Smooth muscle cell (in vitro differentiated cells): Measurements from ENCODE around the gene RIMS1. TPM values are rescaled to one million over a fixed set of nuclear protein-coding genes. Genes with fewer than 3 reads are reported as not detected.

Experiments
- DNase-seq: peaks from one replicate; lab custom pipeline; 2025; ENCODE audit not compliant: unreplicated experiment; lab: John Stamatoyannopoulos, UW
- H2AFZ ChIP-seq: fragments of 200-600 bp; sonication (generic); 2 replicates; pipeline ENCODE4 v1.6.0; 2016; ENCODE audit warnings: antibody characterized with exemption, low read depth, mild to moderate bottlenecking
- H3F3A ChIP-seq: fragments of 200-600 bp; sonication (generic); 2 replicates; pipeline ENCODE4 v1.6.0; 2017; ENCODE audit warnings: antibody characterized with exemption, low read depth
- H3K27ac ChIP-seq: fragments of 200-600 bp; sonication (generic); 2 replicates; pipeline ENCODE4 v1.5.1; 2016; ENCODE audit warnings: low read depth, mild to moderate bottlenecking
- H3K27me3 ChIP-seq: fragments of 200-600 bp; sonication (generic); 2 replicates; pipeline ENCODE4 v1.6.1; 2016; ENCODE audit warnings: low read depth, mild to moderate bottlenecking
- H3K36me3 ChIP-seq: fragments of 200-600 bp; sonication (generic); 2 replicates; pipeline ENCODE4 v1.5.1; 2016; ENCODE audit warnings: low read depth
- H3K4me1 ChIP-seq: fragments of 200-600 bp; sonication (generic); 2 replicates; pipeline ENCODE4 v1.5.1; 2016; ENCODE audit warnings: low read depth
- H3K4me2 ChIP-seq: fragments of 200-600 bp; sonication (generic); 2 replicates; pipeline ENCODE4 v1.6.0; 2016; ENCODE audit warnings: mild to moderate bottlenecking
- H3K4me3 ChIP-seq: fragments of 200-600 bp; sonication (generic); 2 replicates; pipeline ENCODE4 v1.5.1; 2016; ENCODE audit warnings: mild to moderate bottlenecking
- H3K79me2 ChIP-seq: fragments of 200-600 bp; sonication (generic); 2 replicates; pipeline ENCODE4 v1.6.0; 2016; ENCODE audit warnings: low read depth, mild to moderate bottlenecking
- H3K9ac ChIP-seq: fragments of 200-600 bp; sonication (generic); 2 replicates; pipeline ENCODE4 v1.6.0; 2016; ENCODE audit warnings: low read depth
- H3K9me3 ChIP-seq: fragments of 200-600 bp; sonication (generic); replicated peaks from 2 replicates; pipeline ENCODE4 v1.5.1; 2016; ENCODE audit warnings: low read depth
- H4K20me1 ChIP-seq: fragments of 200-600 bp; sonication (generic); 2 replicates; pipeline ENCODE4 v1.6.0; 2016; ENCODE audit warnings: low read depth
- WGBS: methylation state at CpG from one replicate; pipeline ENCODE4 v1.1.7; 2016; ENCODE audit warnings: low lambda C conversion rate; 5-methylcytosine and 5-hydroxymethylcytosine counted together
- polyA plus RNA-seq: library from polyadenylated mRNA; unstranded; fragments of >200 nt; fragmentation: Nextera tagmentation; extraction: Ambion mirVana; gene quantifications from 2 replicates; pipeline ENCODE4 v1.2.1, GENCODE V29; 2016
- total RNA-seq: library from RNA; depleted of rRNA; stranded (reverse); fragments of >200 nt; gene quantifications from 2 replicates; pipeline ENCODE4 v1.2.3, GENCODE V29; 2014
- TF ChIP-seq, protein P1 (sequence below): fragments of 200-600 bp; sonication (generic); IDR thresholded peaks from 2 replicates; pipeline ENCODE4 v1.5.1; 2017; ENCODE audit warnings: borderline replicate concordance, mild to moderate bottlenecking, antibody characterized with exemption; ENCODE audit not compliant: insufficient read depth, poor library complexity, severe bottlenecking

Gene RIMS1
- total and polyA plus RNA-seq, 2 experiments from 2014 or later: 0.73 to 2.2 TPM

- H3K79me2 ChIP-seq: no peaks in the 10 kb centered on the region
- no peak overlapping the region for H3K4me2 ChIP-seq
- no peak overlapping the region for H3K9ac ChIP-seq
- H3K27ac ChIP-seq: no peak overlapping the region
- peaks cover 47% of the 10 kb centered on the region for H3K27me3 ChIP-seq
- no peak overlapping the region for H3K4me3 ChIP-seq
- H3K36me3 ChIP-seq: no peaks in the 10 kb centered on the region
- no peak for DNase-seq
- no peaks in the 10 kb centered on the region for H3F3A ChIP-seq
- H4K20me1 ChIP-seq: no peaks in the 10 kb centered on the region
- H3K4me1 ChIP-seq: peaks cover 4% of the 10 kb centered on the region
- no peak overlapping the region for H2AFZ ChIP-seq
- WGBS: 96% methylated on average over 2 of the region's 2 CpGs
- TF ChIP-seq, protein P1, sequence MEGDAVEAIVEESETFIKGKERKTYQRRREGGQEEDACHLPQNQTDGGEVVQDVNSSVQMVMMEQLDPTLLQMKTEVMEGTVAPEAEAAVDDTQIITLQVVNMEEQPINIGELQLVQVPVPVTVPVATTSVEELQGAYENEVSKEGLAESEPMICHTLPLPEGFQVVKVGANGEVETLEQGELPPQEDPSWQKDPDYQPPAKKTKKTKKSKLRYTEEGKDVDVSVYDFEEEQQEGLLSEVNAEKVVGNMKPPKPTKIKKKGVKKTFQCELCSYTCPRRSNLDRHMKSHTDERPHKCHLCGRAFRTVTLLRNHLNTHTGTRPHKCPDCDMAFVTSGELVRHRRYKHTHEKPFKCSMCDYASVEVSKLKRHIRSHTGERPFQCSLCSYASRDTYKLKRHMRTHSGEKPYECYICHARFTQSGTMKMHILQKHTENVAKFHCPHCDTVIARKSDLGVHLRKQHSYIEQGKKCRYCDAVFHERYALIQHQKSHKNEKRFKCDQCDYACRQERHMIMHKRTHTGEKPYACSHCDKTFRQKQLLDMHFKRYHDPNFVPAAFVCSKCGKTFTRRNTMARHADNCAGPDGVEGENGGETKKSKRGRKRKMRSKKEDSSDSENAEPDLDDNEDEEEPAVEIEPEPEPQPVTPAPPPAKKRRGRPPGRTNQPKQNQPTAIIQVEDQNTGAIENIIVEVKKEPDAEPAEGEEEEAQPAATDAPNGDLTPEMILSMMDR: no peak
- H3K9me3 ChIP-seq: no peaks in the 10 kb centered on the region
Measured at GRCh38 chr6:71887744-71888230, 1.4 kb downstream of the RIMS1 start.

GRCh38 chr6:71888756-71889340, 2.5 kb downstream of the RIMS1 start:
- Histone ChIP-seq H3K27ac (no peak overlapping the region), H2AFZ (no peak overlapping the region), H3K4me2 (no peak overlapping the region), H3K9me3 (no peaks in the 10 kb centered on the region), H4K20me1 (no peaks in the 10 kb centered on the region), H3K4me1 (peaks cover 4% of the 10 kb centered on the region), H3K9ac (no peak overlapping the region), H3K36me3 (no peaks in the 10 kb centered on the region), H3K4me3 (no peak overlapping the region), H3K79me2 (no peaks in the 10 kb centered on the region), H3F3A (no peaks in the 10 kb centered on the region), H3K27me3 (peaks cover 43% of the 10 kb centered on the region)
- TF ChIP-seq, protein P1: no peak
- WGBS: 64% methylated on average over 7 of the region's 7 CpGs
- no peak for DNase-seq

- H3K27ac ChIP-seq: no peak overlapping the region
- DNase-seq: no peak
- H3K27me3 ChIP-seq: peaks cover 38% of the 10 kb centered on the region
- H3K36me3 ChIP-seq: no peaks in the 10 kb centered on the region
- H3K9me3 ChIP-seq: no peaks in the 10 kb centered on the region
- no peaks in the 10 kb centered on the region for H4K20me1 ChIP-seq
- no peaks in the 10 kb centered on the region for H3F3A ChIP-seq
- TF ChIP-seq, protein P1: no peak
- no peak overlapping the region for H3K9ac ChIP-seq
- no peaks in the 10 kb centered on the region for H3K79me2 ChIP-seq
- no peak overlapping the region for H2AFZ ChIP-seq
- peaks cover 4% of the 10 kb centered on the region for H3K4me1 ChIP-seq
- no peak overlapping the region for H3K4me3 ChIP-seq
- WGBS: 88% methylated on average over 1 of the region's 1 CpG
- H3K4me2 ChIP-seq: no peak overlapping the region
Measured at GRCh38 chr6:71889366-71889765, 3.0 kb downstream of the RIMS1 start.

- Histone ChIP-seq H4K20me1 (no peaks in the 10 kb centered on the region), H3F3A (no peaks in the 10 kb centered on the region), H3K27ac (no peak overlapping the region), H3K4me1 (no peaks in the 10 kb centered on the region), H3K36me3 (no peaks in the 10 kb centered on the region), H2AFZ (no peak overlapping the region), H3K79me2 (no peaks in the 10 kb centered on the region), H3K27me3 (peaks cover 12% of the 10 kb centered on the region), H3K9ac (no peak overlapping the region), H3K4me2 (no peak overlapping the region), H3K9me3 (no peaks in the 10 kb centered on the region), H3K4me3 (no peak overlapping the region)
- TF ChIP-seq, protein P1: no peak
- no peak for DNase-seq
- WGBS: 91% methylated on average over 2 of the region's 2 CpGs
Measured at GRCh38 chr6:71892641-71893040, 6.3 kb downstream of the RIMS1 start.
